ENCODE data around the gene PSMD2. TPM values are rescaled to one million over a fixed set of nuclear protein-coding genes. Genes with fewer than 3 reads are reported as not detected.

The PSMD2 gene
- polyA plus RNA-seq, 1 donor from 2014 or later = 319 TPM

DNA sequence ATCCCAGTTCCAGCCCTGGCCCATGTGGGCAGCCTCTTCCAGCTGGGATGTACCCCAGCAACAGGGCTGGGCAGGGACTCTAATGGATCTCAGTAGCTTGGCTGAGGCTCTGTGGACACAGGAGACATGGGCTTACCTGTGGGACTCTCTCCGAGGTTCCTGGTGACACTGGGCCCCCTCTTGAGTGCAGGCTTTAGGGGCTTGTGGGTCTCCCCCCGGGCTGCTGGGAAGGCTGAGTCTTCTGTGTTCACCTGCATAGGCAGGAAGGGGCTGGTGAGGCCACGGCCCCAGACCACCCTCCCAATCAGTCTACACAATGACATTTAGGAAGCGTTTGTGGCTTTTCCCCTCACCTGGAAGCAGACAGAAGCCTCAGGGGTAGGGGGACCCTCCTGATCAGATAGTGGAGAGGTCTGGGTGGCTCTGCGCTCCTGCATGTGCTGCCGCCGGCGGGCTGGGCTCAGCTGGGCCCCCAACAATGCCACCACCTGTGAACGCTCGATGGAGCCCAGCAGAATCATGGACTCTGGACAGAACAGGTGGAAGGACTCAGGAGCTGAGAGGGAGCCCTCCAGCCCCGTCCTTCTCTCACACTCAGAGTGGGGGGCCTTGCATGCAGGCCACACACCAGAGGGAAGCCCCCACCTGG lies 54.0 kb downstream of the PSMD2 start (continued):
- TF ChIP-seq, protein P1, sequence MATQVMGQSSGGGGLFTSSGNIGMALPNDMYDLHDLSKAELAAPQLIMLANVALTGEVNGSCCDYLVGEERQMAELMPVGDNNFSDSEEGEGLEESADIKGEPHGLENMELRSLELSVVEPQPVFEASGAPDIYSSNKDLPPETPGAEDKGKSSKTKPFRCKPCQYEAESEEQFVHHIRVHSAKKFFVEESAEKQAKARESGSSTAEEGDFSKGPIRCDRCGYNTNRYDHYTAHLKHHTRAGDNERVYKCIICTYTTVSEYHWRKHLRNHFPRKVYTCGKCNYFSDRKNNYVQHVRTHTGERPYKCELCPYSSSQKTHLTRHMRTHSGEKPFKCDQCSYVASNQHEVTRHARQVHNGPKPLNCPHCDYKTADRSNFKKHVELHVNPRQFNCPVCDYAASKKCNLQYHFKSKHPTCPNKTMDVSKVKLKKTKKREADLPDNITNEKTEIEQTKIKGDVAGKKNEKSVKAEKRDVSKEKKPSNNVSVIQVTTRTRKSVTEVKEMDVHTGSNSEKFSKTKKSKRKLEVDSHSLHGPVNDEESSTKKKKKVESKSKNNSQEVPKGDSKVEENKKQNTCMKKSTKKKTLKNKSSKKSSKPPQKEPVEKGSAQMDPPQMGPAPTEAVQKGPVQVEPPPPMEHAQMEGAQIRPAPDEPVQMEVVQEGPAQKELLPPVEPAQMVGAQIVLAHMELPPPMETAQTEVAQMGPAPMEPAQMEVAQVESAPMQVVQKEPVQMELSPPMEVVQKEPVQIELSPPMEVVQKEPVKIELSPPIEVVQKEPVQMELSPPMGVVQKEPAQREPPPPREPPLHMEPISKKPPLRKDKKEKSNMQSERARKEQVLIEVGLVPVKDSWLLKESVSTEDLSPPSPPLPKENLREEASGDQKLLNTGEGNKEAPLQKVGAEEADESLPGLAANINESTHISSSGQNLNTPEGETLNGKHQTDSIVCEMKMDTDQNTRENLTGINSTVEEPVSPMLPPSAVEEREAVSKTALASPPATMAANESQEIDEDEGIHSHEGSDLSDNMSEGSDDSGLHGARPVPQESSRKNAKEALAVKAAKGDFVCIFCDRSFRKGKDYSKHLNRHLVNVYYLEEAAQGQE (IDR thresholded peaks at IDR 0.05; ENCODE audit: borderline replicate concordance) = no peak
- no peak for TF ChIP-seq TAF1 (IDR thresholded peaks at IDR 0.05; ENCODE audit: low read depth)

DNA sequence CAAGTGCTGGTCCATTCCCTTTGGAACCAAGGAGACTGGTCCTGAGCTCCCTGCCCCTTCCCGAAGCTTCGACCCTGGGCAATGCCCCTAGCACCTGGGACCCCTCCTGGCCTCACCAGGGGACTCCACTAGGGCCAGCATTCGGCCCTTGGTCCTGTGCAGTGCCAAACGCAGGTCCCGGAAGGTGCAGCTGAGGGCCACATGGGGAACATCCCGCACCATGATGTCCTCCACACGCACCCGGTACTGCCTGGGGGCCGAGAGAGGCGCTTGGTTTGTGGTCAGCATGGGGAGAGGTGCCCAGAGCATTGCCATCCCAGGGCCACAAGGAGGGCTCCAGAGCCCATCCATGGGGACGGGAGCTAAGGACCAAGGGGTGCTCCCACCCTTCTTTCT lies 54.5 kb downstream of the PSMD2 start:
- Histone ChIP-seq H3K79me2 (replicated peaks; ENCODE audit: insufficient read depth, low read length) (no peaks in the 10 kb centered on the region), H3K9me2 (ENCODE audit: insufficient read depth, low read length) (no peaks in the 10 kb centered on the region), H3F3A (ENCODE audit: insufficient read depth, low read length, poor library complexity, severe bottlenecking) (no peaks in the 10 kb centered on the region), H3K36me3 (ENCODE audit: insufficient read depth, low read length) (no peaks in the 10 kb centered on the region), H4K20me1 (ENCODE audit: insufficient read depth) (no peaks in the 10 kb centered on the region), H3K4me2 (ENCODE audit: low read length) (no peak overlapping the region), H2AFZ (ENCODE audit: low read depth, low read length) (no peak overlapping the region), H3K9ac (ENCODE audit: low read length) (no peak overlapping the region), H3K9me3 (ENCODE audit: low read length) (no peaks in the 10 kb centered on the region), H3K27me3 (ENCODE audit: insufficient read depth, low read depth, low read length) (no peaks in the 10 kb centered on the region), H3K4me3 (ENCODE audit: low read length) (no peak overlapping the region), H3K27ac (ENCODE audit: low read length) (no peak overlapping the region)
- TF ChIP-seq RAD21 (conservative IDR thresholded peaks at IDR 0.05) (no peak), TAF1 (IDR thresholded peaks at IDR 0.05; ENCODE audit: low read depth) (no peak), SMC3 (conservative IDR thresholded peaks at IDR 0.05; ENCODE audit: poor library complexity) (no peak), POLR2AphosphoS5 (IDR thresholded peaks at IDR 0.05) (no peak), MXI1 (conservative IDR thresholded peaks at IDR 0.05; ENCODE audit: poor library complexity, severe bottlenecking) (no peak), EP300 (conservative IDR thresholded peaks at IDR 0.05; ENCODE audit: poor library complexity, severe bottlenecking) (no peak), EZH2 (IDR thresholded peaks at IDR 0.05; ENCODE audit: borderline replicate concordance, insufficient read depth, low read length, poor library complexity, severe bottlenecking) (no peak)
- TF ChIP-seq, protein P1 (IDR thresholded peaks at IDR 0.05; ENCODE audit: borderline replicate concordance) = no peak
- TF ChIP-seq, protein P2, sequence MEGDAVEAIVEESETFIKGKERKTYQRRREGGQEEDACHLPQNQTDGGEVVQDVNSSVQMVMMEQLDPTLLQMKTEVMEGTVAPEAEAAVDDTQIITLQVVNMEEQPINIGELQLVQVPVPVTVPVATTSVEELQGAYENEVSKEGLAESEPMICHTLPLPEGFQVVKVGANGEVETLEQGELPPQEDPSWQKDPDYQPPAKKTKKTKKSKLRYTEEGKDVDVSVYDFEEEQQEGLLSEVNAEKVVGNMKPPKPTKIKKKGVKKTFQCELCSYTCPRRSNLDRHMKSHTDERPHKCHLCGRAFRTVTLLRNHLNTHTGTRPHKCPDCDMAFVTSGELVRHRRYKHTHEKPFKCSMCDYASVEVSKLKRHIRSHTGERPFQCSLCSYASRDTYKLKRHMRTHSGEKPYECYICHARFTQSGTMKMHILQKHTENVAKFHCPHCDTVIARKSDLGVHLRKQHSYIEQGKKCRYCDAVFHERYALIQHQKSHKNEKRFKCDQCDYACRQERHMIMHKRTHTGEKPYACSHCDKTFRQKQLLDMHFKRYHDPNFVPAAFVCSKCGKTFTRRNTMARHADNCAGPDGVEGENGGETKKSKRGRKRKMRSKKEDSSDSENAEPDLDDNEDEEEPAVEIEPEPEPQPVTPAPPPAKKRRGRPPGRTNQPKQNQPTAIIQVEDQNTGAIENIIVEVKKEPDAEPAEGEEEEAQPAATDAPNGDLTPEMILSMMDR (IDR thresholded peaks at IDR 0.05; ENCODE audit: poor library complexity, severe bottlenecking) = no peak

Data from neural cell (in vitro differentiated cells).